ENCODE data around the gene NPFF. TPM values are rescaled to one million over a fixed set of nuclear protein-coding genes. Genes with fewer than 3 reads are reported as not detected.
A peak's percentile ranks its signal among the peaks of the same experiment; 100 is the strongest.

The NPFF gene
- total RNA-seq, 2 donors from 2014 or later: not detected

GRCh38 chr12:53501615-53502181 lies 5.6 kb downstream of the NPFF start:
- H3K27ac Mint-ChIP-seq: peak overlapping the region; percentile 92 to 97
- no peak for DNase-seq (ENCODE audit: low spot score in 2 of 2)
- no peaks in the 10 kb centered on the region for H3K9me3 Mint-ChIP-seq
- no peak for ATAC-seq
- no peaks in the 10 kb centered on the region for H3K36me3 Mint-ChIP-seq

GRCh38 chr12:53500776-53501614 lies 6.3 kb downstream of the NPFF start, which contains the start of gene TARBP2:
Gene TARBP2 (plus strand): TSS chr12:53501283. CDS start chr12:53501409, 126 bp downstream.
- peak; percentile 89 to 97 for DNase-seq (ENCODE audit: low spot score in 2 of 2)
- peak; percentile 84 to 88 for ATAC-seq
- Mint-ChIP-seq H3K9me3 (no peaks in the 10 kb centered on the region), H3K36me3 (no peaks in the 10 kb centered on the region), H3K27ac (peak within 1 kb of the TSS; percentile 92 to 97)

GRCh38 chr12:53500142-53500775 lies 7.0 kb downstream of the NPFF start:
- ATAC-seq (no peak), DNase-seq (ENCODE audit: low spot score in 2 of 2) (no peak)
- no peaks in the 10 kb centered on the region for H3K36me3 Mint-ChIP-seq
- H3K9me3 Mint-ChIP-seq: no peaks in the 10 kb centered on the region
- H3K27ac Mint-ChIP-seq: peak overlapping the region; percentile 92 to 97

GRCh38 chr12:53499266-53500141 lies 7.8 kb downstream of the NPFF start, which contains the start of gene MAP3K12:
Gene MAP3K12 (minus strand): TSS chr12:53499458. CDS start chr12:53487391, 12,067 bp downstream.
- DNase-seq (ENCODE audit: low spot score in 2 of 2) (peak; percentile 64 to 71), ATAC-seq (peak; percentile 8 to 22)
- no peaks in the 10 kb centered on the region for H3K36me3 Mint-ChIP-seq
- H3K27ac Mint-ChIP-seq: peak within 1 kb of the TSS; percentile 92 to 97
- no peaks in the 10 kb centered on the region for H3K9me3 Mint-ChIP-seq

GRCh38 chr12:53498235-53498630 lies 9.1 kb downstream of the NPFF start:
- DNase-seq (ENCODE audit: low spot score in 2 of 2): no peak
- H3K27ac Mint-ChIP-seq: peak overlapping the region; percentile 62 to 92
- no peaks in the 10 kb centered on the region for H3K36me3 Mint-ChIP-seq

GRCh38 chr12:53497461-53497860 lies 9.8 kb downstream of the NPFF start:
- Mint-ChIP-seq H3K27ac (no peak overlapping the region), H3K36me3 (no peaks in the 10 kb centered on the region), H3K9me3 (no peaks in the 10 kb centered on the region)
- DNase-seq (ENCODE audit: low spot score in 2 of 2) (no peak), ATAC-seq (no peak)

More at GRCh38 chr12:53498235-53498630, 9.1 kb downstream of the NPFF start:
- H3K9me3 Mint-ChIP-seq: no peaks in the 10 kb centered on the region
- ATAC-seq: no peak

- ATAC-seq (no peak), DNase-seq (ENCODE audit: low spot score in 2 of 2) (no peak)
- Mint-ChIP-seq H3K27ac (no peak overlapping the region), H3K36me3 (no peaks in the 10 kb centered on the region), H3K9me3 (no peaks in the 10 kb centered on the region)
Observed at GRCh38 chr12:53496752-53497032, 10.6 kb downstream of the NPFF start.

GRCh38 chr12:53495903-53496751 lies 11.2 kb downstream of the NPFF start:
- no peak for ATAC-seq

GRCh38 chr12:53493610-53494391 lies 13.5 kb downstream of the NPFF start:
- no peaks in the 10 kb centered on the region for H3K36me3 Mint-ChIP-seq
- no peak for DNase-seq (ENCODE audit: low spot score in 2 of 2)
- no peak for ATAC-seq
- H3K27ac Mint-ChIP-seq: peak overlapping the region; percentile 79 to 97
- no peaks in the 10 kb centered on the region for H3K9me3 Mint-ChIP-seq

More at GRCh38 chr12:53495903-53496751, 11.2 kb downstream of the NPFF start:
- Mint-ChIP-seq H3K36me3 (no peaks in the 10 kb centered on the region), H3K9me3 (no peaks in the 10 kb centered on the region), H3K27ac (no peak overlapping the region)
- no peak for DNase-seq (ENCODE audit: low spot score in 2 of 2)

GRCh38 chr12:53492830-53493609 lies 14.3 kb downstream of the NPFF start:
- peak; percentile 86 to 91 for DNase-seq (ENCODE audit: low spot score in 2 of 2)
- ATAC-seq: peak; percentile 95 to 98
- peak overlapping the region; percentile 79 to 97 for H3K27ac Mint-ChIP-seq
- no peaks in the 10 kb centered on the region for H3K9me3 Mint-ChIP-seq
- H3K36me3 Mint-ChIP-seq: no peaks in the 10 kb centered on the region

- no peaks in the 10 kb centered on the region for H3K36me3 Mint-ChIP-seq
- H3K27ac Mint-ChIP-seq: no peak overlapping the region
- no peaks in the 10 kb centered on the region for H3K9me3 Mint-ChIP-seq
- no peak for ATAC-seq
- no peak for DNase-seq (ENCODE audit: low spot score in 2 of 2)
Observed at GRCh38 chr12:53492188-53492587, 15.1 kb downstream of the NPFF start.

GRCh38 chr12:53489242-53489864 lies 17.9 kb downstream of the NPFF start:
- no peak for ATAC-seq
- H3K36me3 Mint-ChIP-seq: no peaks in the 10 kb centered on the region
- no peak overlapping the region for H3K27ac Mint-ChIP-seq
- no peak for DNase-seq (ENCODE audit: low spot score in 2 of 2)
- no peaks in the 10 kb centered on the region for H3K9me3 Mint-ChIP-seq

GRCh38 chr12:53486736-53487487 lies 20.4 kb downstream of the NPFF start:
- Mint-ChIP-seq H3K36me3 (peaks cover 0 to 4% of the 10 kb centered on the region in 2 donors), H3K9me3 (no peaks in the 10 kb centered on the region), H3K27ac (peak overlapping the region; percentile 68 to 83)
- ATAC-seq (no peak), DNase-seq (ENCODE audit: low spot score in 2 of 2) (no peak)
